HFFc6 (cell line): ENCODE measurements around the gene CCDC136. TPM values are rescaled to one million over a fixed set of nuclear protein-coding genes. Genes with fewer than 3 reads are reported as not detected.

Source experiments
- DNase-seq: peaks from one replicate; pipeline ENCODE4 v3.0.0-alpha.2; 2018
- H3K27ac Mint-ChIP-seq: 2 replicates; pipeline ENCODE4 v1.8.0; 2020; ENCODE audit warnings: mild to moderate bottlenecking, mixed read lengths
- H3K27me3 Mint-ChIP-seq: 2 replicates; pipeline ENCODE4 v1.8.0; 2021; ENCODE audit warnings: mild to moderate bottlenecking, moderate library complexity, mixed read lengths; ENCODE audit not compliant: insufficient read depth
- H3K36me3 Mint-ChIP-seq: 2 replicates; pipeline ENCODE4 v1.8.0; 2021; ENCODE audit warnings: low read depth, mixed read lengths
- H3K4me1 Mint-ChIP-seq: 2 replicates; pipeline ENCODE4 v1.8.0; 2020; ENCODE audit warnings: low read depth, mixed read lengths
- H3K4me3 Mint-ChIP-seq: 2 replicates; pipeline ENCODE4 v1.8.0; 2020; ENCODE audit warnings: mild to moderate bottlenecking, moderate library complexity, mixed read lengths
- H3K9me3 Mint-ChIP-seq: 2 replicates; pipeline ENCODE4 v1.8.0; 2020; ENCODE audit warnings: mild to moderate bottlenecking, mixed read lengths
- total RNA-seq, 6 experiments: library from RNA; stranded (reverse); fragmentation: NEBNext Ultra II Directional; extraction: Animal tissue kit (Norgen Biotek cat#: 25700); gene quantifications; 2 replicates in 1 of 6; 3 replicates in 5 of 6; pipeline ENCODE4 v1.2.3, GENCODE V29; 2021
- TF ChIP-seq, protein P1 (sequence below): fragments of 200-600 bp; sonication (generic); IDR thresholded peaks from 2 replicates; pipeline ENCODE4 v1.5.0; 2021; ENCODE audit warnings: antibody characterized with exemption, mild to moderate bottlenecking

The CCDC136 gene
- total RNA-seq, 6 experiments from 2014 or later = 7.4 to 16.5 (median 13.7) TPM

DNA sequence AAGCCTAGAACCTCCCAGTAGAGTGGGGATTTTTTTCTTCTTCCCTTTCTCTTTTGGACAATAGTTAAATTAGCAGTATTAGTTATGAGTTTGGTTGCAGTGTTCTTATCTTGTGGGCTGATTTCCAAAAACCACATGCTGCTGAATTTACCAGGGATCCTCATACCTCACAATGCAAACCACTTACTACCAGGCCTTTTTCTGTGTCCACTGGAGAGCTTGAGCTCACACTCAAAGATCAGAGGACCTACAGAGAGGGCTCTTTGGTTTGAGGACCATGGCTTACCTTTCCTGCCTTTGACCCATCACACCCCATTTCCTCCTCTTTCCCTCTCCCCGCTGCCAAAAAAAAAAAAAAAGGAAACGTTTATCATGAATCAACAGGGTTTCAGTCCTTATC is 21.5 kb upstream of the CCDC136 start:
- peaks cover 8% of the 10 kb centered on the region; the same call in 1 of the 2 replicates for H3K4me1 Mint-ChIP-seq
- peaks cover 16% of the 10 kb centered on the region for H3K27me3 Mint-ChIP-seq
- peaks cover 80% of the 10 kb centered on the region for H3K36me3 Mint-ChIP-seq
- TF ChIP-seq, protein P1, sequence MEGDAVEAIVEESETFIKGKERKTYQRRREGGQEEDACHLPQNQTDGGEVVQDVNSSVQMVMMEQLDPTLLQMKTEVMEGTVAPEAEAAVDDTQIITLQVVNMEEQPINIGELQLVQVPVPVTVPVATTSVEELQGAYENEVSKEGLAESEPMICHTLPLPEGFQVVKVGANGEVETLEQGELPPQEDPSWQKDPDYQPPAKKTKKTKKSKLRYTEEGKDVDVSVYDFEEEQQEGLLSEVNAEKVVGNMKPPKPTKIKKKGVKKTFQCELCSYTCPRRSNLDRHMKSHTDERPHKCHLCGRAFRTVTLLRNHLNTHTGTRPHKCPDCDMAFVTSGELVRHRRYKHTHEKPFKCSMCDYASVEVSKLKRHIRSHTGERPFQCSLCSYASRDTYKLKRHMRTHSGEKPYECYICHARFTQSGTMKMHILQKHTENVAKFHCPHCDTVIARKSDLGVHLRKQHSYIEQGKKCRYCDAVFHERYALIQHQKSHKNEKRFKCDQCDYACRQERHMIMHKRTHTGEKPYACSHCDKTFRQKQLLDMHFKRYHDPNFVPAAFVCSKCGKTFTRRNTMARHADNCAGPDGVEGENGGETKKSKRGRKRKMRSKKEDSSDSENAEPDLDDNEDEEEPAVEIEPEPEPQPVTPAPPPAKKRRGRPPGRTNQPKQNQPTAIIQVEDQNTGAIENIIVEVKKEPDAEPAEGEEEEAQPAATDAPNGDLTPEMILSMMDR = no peak
- no peak overlapping the region for H3K4me3 Mint-ChIP-seq
- H3K27ac Mint-ChIP-seq = no peak overlapping the region
- DNase-seq = no peak
- peaks cover 11% of the 10 kb centered on the region for H3K9me3 Mint-ChIP-seq

DNA sequence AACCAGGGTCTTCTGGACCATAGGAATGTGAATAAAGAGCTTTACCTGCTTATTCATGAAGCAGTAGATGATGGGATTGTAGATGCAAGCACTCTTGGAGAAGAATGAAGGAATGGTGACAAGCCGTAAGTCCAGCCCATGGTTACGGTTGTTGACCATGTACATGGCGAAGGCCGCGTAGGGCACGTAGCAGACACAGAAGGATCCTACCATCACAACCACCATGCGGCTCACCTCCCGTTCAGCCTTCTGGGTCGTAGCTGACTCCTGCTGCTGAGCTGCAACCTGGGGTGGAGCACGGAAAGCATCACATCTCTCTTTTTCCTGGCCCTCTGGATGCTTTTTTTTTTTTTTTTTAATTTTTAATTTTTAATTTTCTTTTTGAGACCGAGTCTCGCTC is 18.2 kb upstream of the CCDC136 start:
- no peak for DNase-seq
- Mint-ChIP-seq H3K4me3 (no peak overlapping the region), H3K27ac (no peak overlapping the region; the same call in 1 of the 2 replicates), H3K9me3 (peaks cover 42% of the 10 kb centered on the region), H3K36me3 (peaks cover 89% of the 10 kb centered on the region), H3K4me1 (peaks cover 18% of the 10 kb centered on the region), H3K27me3 (peaks cover 21% of the 10 kb centered on the region)
- TF ChIP-seq, protein P1 = no peak

DNA sequence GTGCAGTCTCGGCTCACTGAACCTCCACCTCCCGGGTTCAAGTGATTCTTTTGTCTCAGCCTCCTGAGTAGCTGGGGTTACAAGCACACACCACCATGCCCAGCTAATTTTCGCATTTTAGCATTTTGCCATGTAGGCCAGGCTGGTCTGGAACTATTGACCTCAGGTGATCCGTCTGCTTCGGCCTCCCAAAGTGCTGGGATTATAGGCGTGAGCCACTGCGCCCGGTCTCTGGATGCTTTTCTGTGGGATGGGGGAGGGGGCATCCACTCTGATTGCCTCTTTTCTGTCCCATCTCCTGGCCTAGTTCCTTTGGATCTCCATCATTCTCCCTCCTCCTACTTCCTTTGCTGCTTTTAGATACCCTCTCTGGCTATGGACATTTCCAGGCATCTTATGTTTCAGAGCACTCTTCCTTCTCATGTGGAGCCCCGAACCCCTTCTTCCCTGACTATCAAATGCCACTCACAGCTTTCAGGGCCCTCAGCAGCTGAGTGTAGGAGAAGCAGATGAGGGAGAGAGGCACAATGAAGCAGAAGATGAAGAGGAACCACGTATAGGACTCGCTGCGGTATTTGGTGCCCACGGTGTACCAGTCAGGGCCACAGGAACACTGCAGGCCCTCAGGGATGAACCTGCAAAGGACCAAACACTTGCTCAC is 17.6 kb upstream of the CCDC136 start:
- H3K27me3 Mint-ChIP-seq = peaks cover 21% of the 10 kb centered on the region
- H3K36me3 Mint-ChIP-seq = peaks cover 86% of the 10 kb centered on the region
- TF ChIP-seq, protein P1 = no peak
- peaks cover 44% of the 10 kb centered on the region for H3K9me3 Mint-ChIP-seq
- H3K4me3 Mint-ChIP-seq = no peak overlapping the region
- H3K4me1 Mint-ChIP-seq = peaks cover 18% of the 10 kb centered on the region
- H3K27ac Mint-ChIP-seq = no peak overlapping the region
- no peak for DNase-seq

DNA sequence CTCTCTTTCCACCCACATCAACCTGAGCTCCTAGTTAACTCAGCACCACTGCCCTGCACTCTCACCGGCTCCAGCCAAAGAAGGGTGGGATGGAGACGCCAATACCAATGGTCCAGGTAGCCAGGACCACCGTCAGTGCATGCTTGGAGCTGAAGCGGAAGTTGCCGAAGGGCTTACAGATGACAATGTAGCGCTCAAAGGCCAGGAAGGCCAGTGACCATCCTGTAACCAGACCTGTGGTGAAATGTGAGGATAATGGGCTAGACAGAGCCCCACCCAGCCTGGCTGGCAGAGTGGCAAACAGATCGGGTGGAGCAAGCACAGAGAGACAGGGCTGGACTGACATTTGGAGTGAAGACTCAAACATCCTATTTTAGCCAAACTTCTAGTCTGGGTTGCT is 16.8 kb upstream of the CCDC136 start:
- Mint-ChIP-seq H3K27ac (no peak overlapping the region; the same call in 1 of the 2 replicates), H3K27me3 (peaks cover 21% of the 10 kb centered on the region), H3K4me1 (peaks cover 10% of the 10 kb centered on the region), H3K9me3 (peaks cover 44% of the 10 kb centered on the region), H3K36me3 (peaks cover 78% of the 10 kb centered on the region), H3K4me3 (no peak overlapping the region; the same call in 1 of the 2 replicates)
- no peak for DNase-seq
- TF ChIP-seq, protein P1 = no peak

DNA sequence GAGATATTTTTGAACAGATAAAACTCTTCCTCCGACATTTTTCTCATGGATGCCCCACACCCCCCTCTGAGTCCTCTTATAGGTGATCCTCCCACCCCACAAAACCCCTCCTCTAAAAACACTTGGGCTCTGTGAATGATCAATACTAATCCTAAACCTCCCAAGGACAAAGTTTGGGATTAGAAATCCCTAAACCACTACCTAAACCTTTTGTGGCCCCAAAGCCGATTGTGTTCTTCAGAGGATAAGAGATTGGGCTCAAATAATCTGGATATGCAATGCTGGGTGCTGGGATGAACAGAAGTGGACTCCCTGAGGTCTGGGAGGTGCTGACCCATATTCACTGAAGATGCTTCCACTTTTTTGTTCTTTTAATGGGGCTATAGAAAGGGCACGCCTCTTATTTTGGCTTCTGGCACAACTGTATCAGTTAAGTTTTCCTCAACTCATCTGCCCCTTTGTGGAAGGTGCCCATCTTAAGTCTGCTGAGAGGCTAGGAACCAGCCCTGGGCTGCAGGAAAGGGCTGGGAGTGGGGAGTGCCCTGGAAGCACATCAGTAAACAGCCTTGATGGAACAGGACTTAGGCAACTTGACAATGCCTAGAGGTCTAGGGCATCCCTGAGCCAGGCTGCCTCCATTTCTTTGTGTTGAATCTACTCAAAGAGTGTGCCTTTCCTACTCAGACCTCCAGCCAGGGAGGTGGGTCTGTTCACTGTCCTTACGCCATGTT is 15.9 kb upstream of the CCDC136 start, which contains the start of gene OPN1SW:
Gene OPN1SW, minus strand, starts transcription at position 51 of the 731 bp plus-strand sequence. Its CDS starts 13 bp downstream, at position 38.
- Mint-ChIP-seq H3K36me3 (peaks cover 69% of the 10 kb centered on the region), H3K4me3 (peak within 1 kb of the TSS; percentile 0; the same call in 1 of the 2 replicates), H3K9me3 (peaks cover 44% of the 10 kb centered on the region), H3K27me3 (peaks cover 22% of the 10 kb centered on the region), H3K4me1 (peaks cover 14% of the 10 kb centered on the region), H3K27ac (peak within 1 kb of the TSS; percentile 5; the same call in 1 of the 2 replicates)
- TF ChIP-seq, protein P1 = no peak
- no peak for DNase-seq
